Activated CD8-positive, alpha-beta memory T cell treated with anti-CD3 and anti-CD28 coated beads for 48 hours (primary cell): ENCODE measurements around the gene SCN8A.
"Not testable (repeated sequence)": the region's sequence is repeated elsewhere in the genome, so short reads cannot be mapped to it uniquely, and the experiment has no call there.

Source experiments
- DNase-seq, 3 experiments: peaks; one replicate each; pipeline ENCODE4 v3.0.0-alpha.2; 2020; ENCODE audit warnings: low read depth in 2 of 3, low spot score in 2 of 3

The SCN8A gene

GRCh38 chr12:51622564-51622963 is 31.5 kb downstream of the SCN8A start:
- no peak for DNase-seq

GRCh38 chr12:51625370-51625769 is 34.3 kb downstream of the SCN8A start:
- DNase-seq: no peak

- DNase-seq: no peak
Measured at GRCh38 chr12:51626115-51626514, 35.1 kb downstream of the SCN8A start.

- DNase-seq: no peak
Measured at GRCh38 chr12:51626629-51627028, 35.6 kb downstream of the SCN8A start.

- no peak for DNase-seq
Measured at GRCh38 chr12:51630256-51630880, 39.3 kb downstream of the SCN8A start.

- DNase-seq: no peak
Measured at GRCh38 chr12:51630986-51631385, 40.0 kb downstream of the SCN8A start.

- DNase-seq: no peak
Measured at GRCh38 chr12:51631591-51631990, 40.6 kb downstream of the SCN8A start.

- no peak for DNase-seq
Measured at GRCh38 chr12:51632623-51633022, 41.6 kb downstream of the SCN8A start.

GRCh38 chr12:51635346-51635745 is 44.3 kb downstream of the SCN8A start:
- no peak for DNase-seq

GRCh38 chr12:51636581-51636980 is 45.5 kb downstream of the SCN8A start:
- no peak for DNase-seq

- DNase-seq: no peak
Measured at GRCh38 chr12:51636986-51637385, 46.0 kb downstream of the SCN8A start.

GRCh38 chr12:51639361-51639760 is 48.3 kb downstream of the SCN8A start:
- DNase-seq: no peak

GRCh38 chr12:51642286-51642685 is 51.3 kb downstream of the SCN8A start:
- no peak for DNase-seq

- no peak for DNase-seq
Measured at GRCh38 chr12:51643951-51644350, 52.9 kb downstream of the SCN8A start.

- not testable (repeated sequence) for DNase-seq
Measured at GRCh38 chr12:51644691-51645090, 53.7 kb downstream of the SCN8A start.

- no peak for DNase-seq
Measured at GRCh38 chr12:51645961-51646360, 54.9 kb downstream of the SCN8A start.

GRCh38 chr12:51647647-51648046 is 56.6 kb downstream of the SCN8A start:
- DNase-seq: no peak

GRCh38 chr12:51653431-51653830 is 62.4 kb downstream of the SCN8A start:
- DNase-seq: no peak

GRCh38 chr12:51661199-51661598 is 70.2 kb downstream of the SCN8A start:
- DNase-seq: no peak

GRCh38 chr12:51661836-51662235 is 70.8 kb downstream of the SCN8A start:
- no peak for DNase-seq

- no peak for DNase-seq
Measured at GRCh38 chr12:51662728-51663154, 71.7 kb downstream of the SCN8A start.

- no peak for DNase-seq
Measured at GRCh38 chr12:51663390-51663789, 72.4 kb downstream of the SCN8A start.

- no peak for DNase-seq
Measured at GRCh38 chr12:51666696-51667095, 75.7 kb downstream of the SCN8A start.

GRCh38 chr12:51667269-51667668 is 76.2 kb downstream of the SCN8A start:
- no peak for DNase-seq
